CD4-positive, alpha-beta T cell treated with Interleukin-6 at 100 ng/mL for 8 hours (primary cell): ENCODE results near the gene NHSL2.
"Not testable (repeated sequence)": the region's sequence is repeated elsewhere in the genome, so short reads cannot be mapped to it uniquely, and the experiment has no call there.

Source experiments
- DNase-seq: peaks from one replicate; pipeline ENCODE4 v3.0.0-alpha.2; 2020; ENCODE audit warnings: mixed read lengths, low spot score

NHSL2 gene

DNA sequence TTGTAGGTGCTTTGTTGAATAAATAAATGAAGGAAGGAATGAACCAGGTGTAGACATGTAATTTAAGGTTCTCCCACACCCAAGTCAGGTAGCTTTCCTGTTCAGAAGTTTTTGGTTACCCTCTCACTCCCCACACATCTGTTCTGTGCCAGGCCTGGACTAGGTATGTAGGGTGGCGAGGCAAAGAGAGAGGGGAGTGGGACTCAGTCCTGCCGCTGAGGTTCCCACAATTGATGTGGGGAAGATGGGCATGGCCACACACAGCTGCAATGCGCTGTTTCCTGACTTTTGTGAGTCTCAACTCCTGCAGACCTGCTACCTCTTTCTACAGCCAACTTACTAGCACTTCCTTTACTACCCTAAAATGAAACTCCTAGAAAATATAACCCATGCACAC, 132.2 kb downstream of the NHSL2 start:
- DNase-seq, result no peak

DNA sequence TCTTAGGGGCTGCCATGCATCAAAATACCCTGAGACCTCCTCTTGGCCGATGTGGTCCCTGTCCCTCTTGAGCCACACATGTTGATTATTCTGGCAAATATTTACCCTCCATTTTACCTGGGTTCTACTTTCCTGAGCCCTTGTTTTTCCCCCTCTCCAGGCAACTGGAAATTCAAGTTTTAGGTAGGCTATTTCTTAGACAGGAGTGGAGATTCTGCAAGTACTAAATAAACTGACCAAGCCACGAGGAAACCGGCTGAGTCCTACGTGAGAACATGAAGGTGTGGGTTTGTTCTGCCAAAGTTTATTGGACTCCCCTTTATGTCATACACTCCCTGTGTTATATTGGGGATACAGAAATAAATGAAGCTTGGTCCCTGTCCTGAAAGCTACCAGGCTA, 133.0 kb downstream of the NHSL2 start:
- no peak for DNase-seq

DNA sequence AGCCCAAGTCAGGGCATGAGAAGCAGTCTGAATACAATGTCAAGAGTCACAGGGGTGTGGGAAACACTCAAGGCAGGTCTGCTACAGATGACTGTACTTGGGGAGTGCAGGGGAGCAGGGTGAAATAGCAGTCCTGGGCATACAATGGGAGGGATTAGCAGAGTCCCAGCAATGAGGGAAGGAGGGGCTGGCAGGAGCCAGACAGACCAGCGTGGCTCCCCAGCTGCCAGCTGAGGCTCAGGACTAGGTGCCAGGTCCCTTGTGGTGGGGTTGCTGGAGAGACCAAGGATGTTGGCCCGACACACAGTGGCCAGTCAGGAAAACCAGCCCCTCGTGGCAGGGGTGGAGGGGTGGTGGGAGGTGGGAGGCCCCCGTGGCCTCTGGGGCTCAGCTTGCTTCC, 134.5 kb downstream of the NHSL2 start:
- no peak for DNase-seq

DNA sequence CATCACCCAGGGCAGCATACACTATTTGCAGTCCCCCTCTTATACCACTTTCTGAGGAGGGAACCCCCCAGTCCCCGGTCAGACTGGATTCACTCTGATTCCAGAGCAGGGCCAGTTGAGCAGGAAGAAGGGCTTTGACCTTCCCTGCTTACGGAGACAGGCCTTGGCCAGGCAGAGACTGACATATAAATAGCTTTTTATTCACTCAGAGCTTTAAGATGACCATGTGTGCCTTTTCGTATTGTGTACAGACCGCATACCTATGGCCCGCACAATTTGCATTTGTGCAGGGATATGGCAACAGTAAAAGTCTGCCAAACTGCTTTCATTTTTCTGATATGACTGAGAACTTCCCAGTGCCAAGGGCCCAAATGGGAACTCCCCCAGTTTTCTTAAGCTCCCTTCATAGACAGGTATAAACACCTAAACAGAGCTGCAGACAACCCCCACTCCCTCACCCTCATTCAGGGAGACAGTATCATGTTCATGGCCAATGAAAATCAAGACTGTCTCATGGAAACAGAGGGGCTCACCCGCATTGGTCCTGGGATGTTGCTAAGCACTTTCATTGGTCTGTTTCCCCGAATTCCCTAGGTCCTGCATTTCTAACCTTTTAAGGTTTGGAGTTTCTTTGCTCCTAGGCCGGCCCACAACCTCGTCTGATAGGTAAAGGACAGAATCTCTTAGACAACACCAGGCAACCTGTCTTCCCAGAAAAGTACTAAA, 135.1 kb downstream of the NHSL2 start:
- no peak for DNase-seq

DNA sequence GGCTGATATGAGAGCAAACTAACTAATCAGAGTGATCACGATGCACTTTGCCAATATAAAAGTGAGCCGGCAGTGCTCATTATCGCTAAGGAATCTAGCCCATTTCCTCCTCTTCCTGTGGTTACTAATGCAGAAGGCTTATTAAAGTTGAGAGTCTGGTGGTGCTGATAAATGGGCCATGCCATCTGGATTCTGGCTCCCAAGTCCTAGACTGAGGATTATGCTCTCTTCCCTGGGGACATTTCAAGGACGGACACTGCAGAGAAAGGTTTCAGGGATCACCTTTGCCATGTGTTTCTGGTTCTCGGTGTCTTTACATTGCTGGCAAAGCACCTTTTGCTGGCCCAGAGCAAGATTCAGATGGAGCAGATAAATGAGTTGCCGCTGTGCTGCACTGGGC, 135.8 kb downstream of the NHSL2 start:
- DNase-seq, result no peak

DNA sequence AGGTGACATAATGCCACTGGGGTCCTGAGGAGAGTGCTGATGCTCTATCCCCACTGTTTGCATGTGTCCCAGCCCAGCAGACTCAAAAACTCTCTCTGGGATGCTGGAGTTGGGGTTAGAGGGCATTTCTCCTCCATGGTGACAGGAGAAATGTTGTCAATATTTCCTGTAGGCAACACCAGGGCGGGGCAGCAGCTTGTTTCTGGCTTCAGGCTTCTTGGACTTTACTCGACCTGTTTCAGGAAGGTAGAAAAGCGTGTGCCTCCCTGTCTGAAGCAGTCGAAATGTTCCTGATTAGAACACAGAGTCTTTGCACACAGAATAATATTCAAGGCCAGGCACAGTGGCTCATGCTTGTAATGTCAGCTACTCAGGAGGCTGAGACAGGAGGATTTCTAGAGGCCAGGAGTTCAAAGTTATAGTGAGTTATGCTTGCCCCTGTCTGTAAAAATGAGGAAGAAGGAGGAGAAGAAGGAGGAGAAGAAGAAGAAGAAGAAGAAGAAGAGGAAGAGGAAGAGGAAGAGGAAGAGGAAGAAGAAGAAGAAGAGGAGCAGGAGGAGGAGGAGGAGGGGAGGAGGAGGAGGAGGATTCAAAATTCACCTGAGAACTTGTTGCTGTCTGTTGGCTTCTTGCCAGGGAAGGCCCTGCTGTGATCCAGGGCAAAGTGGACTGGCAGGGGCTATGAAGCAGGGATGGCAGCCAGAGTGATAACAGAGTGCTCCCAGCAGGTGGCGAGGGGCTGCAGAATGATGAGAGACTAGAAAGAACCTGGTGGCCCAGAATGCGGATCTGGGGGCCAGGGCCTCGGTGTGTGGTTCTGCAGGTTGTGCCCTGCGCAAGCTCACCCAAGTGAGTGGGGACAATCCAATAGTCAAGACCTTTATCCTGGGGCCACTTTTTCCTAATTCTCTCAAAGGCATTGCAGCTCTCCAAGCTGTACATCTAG, 138.1 kb downstream of the NHSL2 start:
- no peak for DNase-seq

DNA sequence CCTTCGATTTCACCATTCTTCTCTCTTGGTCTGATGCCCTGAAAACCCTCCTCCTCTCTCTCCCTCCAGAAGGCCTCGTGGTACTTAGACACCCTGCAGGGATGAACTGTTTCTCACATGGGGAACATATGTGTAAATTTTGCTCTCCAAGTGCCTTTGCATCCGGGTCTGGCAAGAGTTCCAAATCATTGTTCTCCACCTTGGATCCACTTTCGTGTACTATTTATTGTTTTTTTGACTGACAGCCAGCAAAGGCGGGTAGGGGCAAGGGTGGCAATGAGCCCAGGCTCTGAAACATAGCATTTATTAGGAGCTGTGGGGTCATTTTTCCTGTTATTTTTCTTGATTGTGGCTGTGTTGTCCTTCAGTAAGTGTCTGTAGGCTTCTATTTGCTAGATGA, 139.4 kb downstream of the NHSL2 start:
- no peak for DNase-seq

DNA sequence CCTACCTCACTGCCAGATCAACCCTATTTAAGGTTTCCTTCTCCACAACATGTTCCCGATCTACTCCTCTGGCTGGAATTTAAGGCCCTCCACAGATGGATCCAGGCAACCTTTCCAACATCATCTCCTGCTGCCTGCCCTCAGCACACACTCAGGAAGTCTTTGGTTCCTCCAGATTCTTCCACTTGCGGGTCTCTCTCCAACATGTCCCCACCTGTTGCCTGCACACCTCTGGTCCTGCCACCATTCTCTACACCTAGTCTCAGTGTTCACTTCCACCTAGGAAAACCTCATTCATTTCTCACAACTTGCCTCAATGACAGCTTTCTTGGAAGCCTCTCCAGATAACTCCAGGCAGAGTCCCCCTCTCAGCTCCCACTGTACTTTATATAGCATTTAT, 140.9 kb downstream of the NHSL2 start:
- no peak for DNase-seq

DNA sequence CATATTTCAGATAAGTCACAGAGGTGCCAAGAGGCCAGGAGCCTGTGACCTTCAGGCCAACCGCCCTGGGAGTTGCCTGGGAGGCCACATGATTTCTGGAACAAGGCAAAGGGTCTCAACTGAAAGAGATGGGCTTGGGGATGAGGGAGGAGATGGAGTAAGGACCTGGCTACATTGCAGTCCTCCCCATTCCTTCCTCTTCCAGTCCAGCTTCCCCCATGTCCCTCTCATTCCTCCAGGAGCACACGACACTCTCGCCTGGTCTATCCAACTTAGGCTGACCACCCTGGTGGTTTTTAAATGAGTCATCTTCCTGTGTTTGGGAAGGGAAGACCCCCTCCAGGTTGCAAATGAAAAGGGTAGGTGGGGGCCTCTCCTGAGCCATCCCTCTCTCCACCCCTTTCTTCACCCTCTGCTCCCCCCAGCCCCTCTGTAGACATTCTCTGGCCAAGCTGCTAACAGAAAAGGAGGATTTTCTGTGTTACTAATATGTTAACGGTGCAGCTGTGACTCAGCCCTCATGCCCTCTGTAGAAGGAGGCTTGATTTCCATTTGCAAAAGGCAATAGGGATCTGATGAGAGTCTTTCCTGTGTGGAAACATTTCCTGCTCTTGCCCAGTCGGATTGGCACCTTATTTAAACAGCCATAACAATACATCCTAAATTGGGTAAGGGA, 141.9 kb downstream of the NHSL2 start:
- no peak for DNase-seq

DNA sequence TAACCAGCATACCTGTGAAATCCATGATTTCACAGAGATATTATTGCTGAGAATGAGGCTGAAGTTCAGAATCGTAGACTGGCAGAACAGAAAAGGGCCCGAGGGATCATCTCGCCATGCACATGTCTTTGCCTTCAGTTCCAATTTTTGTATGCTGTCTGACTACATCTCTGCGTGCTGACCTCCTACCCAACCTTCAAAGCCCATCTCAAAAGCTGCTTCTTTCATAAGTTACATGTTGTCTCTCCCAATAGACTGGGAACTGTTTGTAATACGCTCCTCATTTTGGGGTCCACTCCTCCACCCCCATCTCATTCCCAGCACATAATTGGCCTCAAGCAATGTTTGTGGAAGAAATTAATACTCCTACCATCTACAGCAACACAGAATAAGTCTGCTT, 142.9 kb downstream of the NHSL2 start:
- DNase-seq, result no peak

DNA sequence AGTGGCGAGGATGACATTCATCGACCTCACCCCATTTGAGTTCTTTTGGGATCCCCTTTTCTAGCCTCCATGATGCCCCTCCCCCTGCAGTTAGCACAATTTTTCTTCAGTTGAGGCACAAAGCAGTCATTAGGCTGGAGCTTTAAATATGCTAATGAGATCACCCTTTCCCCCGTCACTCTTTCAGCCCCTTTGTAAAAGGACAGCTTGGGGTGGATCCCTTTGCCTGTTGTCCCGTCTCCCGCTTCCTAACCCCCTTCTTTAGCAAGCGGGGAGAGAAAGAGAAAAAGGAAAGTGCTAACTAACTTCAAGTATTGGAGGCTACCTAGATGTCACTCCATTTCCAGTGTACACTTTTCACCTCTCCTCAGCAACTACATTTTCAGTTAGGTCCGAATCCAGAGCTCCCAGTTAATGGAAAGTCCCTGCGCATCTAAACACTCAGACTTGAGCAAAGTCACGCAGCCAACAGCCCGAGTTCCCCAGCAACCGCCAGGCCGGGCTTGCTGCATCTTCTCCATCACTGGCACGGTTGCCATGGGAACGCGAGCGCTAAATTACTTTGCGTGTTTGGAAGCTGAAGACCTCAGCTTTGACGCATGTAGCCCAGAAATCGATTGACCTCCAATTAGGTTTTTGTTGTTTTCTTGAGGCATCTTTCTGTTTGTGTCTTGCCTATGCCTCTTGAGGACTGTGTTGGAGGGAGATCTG, 144.3 kb downstream of the NHSL2 start:
- DNase-seq, result no peak

DNA sequence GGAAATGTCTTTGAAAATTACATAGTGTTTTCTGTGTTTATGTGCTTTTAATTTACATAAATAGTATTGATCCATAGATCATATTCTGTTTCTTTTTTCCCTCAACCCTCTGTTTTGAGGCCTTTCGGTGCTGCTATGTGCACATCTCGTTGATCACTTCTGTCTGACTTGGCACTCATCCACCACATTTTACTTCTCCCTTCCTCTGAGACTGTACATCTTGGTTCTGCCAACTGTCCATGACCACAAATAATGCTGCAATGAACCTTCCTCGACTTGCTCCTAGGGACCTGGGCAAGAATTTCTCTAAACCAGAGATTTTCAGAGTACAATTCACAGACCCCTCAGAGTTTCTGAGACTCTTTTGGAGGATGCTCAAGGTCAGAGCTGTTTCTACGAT, 146.7 kb downstream of the NHSL2 start:
- DNase-seq, result no peak

DNA sequence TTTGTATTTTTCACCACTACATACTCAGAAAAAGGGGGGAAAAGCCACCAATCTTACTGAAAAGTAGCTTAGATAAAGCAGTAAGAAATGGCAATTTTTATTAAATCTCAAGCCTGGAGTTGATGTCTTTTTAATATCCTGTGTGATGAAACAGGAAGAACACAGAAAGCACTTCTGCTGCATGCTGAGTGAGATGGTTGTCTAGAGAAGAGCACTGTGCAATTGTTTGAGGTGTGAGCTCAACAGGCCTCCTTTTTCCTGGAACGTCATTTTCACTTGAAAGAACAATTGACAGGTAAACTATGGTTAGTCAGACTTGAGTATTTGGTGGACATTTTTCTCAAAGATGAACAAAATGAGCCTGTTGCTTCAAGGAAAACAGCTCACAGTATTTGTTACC, 147.2 kb downstream of the NHSL2 start:
- DNase-seq, result no peak

DNA sequence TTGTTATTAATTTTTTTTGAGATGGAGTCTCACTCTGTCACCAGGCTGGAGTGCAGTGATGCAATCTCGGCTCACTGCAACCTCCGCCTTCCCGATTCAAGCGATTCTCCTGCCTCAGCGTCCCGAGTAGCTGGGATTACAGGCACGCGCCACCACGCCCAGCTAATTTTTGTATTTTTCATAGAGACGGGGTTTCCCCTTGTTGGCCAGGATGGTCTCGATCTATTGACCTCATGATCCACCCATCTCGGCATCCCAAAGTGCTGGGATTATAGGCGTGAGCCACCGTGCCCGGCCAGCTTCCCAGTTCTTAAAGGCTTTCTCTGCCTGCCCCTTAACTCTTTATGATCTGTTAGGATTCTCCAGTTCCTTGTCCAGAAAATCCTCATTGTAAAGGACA, 147.7 kb downstream of the NHSL2 start:
- not testable (repeated sequence) for DNase-seq

DNA sequence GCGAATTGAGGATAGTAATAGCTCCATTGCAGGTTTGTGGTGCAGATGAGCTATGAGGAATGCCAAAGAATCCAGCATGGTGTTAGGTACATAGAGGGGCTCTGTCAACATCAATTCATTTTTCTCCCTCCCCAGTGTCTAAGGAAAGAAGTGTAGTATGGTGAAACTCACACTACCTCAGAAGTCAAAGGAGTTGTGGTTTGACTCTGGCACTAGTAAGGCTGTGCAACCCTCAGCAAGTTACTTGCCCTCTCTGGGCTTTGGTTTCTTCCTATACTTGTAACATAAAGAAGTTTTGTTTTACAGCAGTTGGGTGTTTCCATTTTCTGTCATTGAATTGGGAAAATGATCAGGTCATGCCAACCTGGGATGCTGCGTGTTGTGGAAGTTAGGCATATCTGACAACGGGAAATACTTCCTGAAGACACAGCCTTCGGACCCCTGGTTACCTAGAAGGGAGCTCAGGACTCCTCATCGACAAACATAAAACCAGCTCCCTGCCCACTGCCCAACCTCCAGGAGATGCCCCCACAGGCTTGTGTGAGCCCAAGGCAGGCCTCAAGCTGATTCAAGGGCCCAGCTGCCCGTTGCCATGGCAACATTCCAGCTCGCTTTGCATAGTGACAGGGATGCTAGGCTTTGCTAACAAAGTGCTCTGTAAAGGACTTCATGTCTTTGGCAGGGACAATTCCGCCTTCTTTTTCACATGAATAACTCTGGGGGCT, 149.7 kb downstream of the NHSL2 start:
- DNase-seq, result no peak

DNA sequence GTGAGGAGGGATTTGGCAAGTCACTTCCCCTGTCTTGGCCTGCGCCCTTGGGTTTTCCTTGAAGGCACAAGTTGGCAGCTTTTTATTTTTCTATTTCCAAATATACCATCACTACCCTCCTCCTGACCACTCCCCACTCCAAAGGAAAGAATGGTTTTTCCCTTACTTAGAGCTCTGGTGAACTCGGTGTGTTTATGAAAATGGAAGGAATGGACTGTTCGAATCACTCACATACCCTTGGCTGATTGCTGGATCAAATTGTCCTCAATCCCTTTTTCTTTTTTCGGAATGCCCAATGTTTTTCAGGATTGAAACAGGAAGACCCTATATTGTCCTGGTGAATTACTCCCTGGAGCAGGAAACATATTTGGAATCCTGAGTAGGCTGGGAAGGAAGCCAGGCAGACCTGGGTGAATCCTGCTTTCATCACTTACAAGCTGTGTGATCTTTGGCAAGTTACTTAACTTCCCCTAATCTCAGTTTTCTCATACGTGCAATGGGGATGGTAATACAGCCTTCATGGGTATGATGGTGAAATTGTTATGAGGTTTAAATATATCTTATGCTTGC, 150.4 kb downstream of the NHSL2 start:
- no peak for DNase-seq

DNA sequence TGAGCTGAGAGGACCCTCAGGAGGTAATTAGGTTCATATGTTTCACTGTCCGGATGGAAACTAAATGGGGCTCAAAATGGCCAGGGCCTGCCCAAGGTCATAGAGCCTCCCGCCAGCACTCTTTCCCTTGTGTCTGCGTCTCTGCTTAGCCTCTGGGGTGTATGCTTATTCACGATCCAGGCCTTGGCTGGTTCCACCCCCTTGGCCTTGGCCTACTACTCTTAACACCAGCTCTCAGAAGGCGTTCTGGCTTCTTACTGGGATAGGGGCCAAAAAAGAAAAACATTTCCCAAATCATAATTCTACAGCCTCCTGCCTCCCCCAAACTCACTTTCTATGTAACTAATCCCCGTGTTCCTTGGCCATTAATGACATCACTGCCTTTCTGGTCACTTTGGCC, 152.3 kb downstream of the NHSL2 start:
- DNase-seq, result no peak

DNA sequence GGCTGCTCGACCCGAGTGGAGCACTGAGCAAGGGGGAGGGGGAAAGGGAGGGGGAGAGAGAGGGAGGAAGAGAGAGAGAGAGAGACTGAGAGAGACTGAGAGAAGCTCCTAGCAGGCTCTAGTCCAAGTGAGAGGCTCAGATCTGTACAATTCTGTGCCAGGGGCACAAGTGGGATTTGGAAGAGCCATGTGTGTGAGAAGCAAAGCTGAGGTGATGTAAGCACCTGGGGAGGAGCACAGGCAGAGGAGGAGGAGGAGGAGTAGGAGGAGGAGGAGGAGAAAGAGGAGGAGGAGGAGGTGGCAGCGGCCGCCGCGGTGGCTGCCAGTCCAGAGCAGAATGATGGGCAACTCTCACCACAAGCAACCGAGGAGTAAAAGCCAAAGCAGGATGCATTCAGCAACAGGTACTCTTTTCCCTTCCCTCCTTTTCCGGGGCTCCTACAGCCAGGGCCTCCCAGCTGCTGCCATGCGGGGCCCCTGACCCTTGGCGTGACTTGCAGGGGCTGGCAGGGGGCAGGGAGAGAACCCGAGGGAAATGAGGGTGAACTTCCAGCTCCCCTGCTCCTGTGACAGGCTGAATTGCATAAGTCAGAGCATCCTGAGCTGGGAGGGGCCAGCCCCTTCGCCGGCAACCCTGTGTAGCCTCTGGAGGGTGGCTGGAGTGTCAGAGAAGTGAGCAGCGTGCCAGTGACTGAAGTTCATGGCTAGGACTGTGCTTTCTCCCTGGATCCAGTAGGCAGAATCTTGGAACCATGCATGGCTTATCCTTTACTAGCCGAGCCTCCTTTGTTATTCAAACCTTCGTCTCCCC, 158.9 kb downstream of the NHSL2 start:
- DNase-seq, result no peak

DNA sequence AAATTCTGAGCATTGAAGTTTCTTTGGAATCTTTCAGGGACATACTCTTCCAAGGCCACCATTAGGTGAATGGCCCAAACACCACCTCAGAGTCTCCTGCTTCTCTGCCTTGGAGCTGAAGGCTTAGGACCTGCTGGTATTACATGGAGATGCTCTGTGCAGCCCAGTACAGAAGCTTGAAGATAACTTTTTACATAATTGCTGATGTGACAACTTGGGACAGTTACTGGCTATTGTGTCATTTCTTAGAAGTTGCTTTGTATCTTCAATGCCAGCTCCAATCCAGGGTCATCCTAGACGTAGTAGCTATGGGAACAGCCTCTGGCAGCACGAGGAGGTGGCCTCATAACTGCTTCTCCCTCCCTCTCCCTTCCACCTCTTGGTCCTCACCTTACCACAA, 160.6 kb downstream of the NHSL2 start:
- DNase-seq, result no peak

DNA sequence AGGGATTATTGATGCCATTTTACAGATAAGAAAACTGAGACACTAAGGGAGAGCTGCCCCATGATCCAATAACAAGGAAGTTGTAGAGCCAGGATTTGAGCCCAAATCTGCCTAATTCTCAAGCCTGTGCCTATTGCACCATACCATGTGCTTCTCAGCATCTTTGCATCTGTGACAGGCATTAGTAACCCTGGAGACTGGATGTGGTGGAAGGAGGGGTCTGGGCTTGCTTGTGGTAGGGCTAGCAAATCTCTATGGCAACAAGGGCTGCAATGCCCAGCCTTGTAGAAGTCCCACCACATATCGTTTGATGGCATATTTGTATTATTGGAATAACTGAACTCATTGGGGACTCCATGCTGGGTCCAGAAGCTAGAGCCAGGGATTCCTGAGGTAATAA, 163.0 kb downstream of the NHSL2 start:
- no peak for DNase-seq
